ENCODE measurements around the gene LPCAT1.

DNA sequence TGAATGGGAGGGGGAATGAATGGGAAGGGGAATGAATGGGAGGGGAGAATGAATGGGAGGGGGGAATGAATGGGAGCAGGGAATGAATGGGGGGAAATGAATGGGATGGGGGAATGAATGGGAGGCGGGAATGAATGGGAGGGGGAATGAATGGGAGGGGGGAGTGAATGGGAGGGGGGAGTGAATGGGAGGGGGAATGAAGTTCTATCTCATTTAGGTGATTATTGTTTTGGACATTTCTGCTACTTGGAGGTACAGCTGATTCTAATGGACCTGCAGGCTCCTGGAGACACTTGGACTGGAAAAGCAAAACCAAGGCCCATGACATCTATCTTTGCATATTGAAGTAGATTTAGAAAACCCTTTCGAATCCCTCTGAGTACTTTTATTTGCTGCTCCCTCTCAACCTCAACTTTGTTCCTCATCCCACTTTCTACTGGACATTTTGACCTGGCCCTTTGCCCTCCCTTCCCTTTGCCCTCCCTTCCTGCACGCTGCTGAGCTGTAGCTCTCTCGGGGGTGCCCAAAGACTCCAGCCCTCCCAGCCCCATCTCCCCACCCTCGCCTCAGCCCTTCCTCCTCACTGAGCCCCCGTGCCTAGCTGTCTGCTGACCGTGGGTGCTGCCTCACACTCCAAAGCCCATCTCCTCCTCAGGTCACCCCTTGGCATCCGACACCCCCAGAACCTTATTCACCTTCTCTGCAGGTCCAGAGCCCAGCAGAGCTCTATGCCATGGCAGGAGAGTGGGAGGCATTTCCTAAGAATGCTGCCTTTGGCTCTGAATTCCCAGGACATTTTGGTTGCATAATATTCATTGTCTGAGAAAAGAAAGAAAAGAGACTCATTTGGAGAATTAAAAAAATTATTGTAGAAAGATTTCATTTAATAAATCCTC is 19.9 kb upstream of the LPCAT1 start:
- TF ChIP-seq, protein P1, sequence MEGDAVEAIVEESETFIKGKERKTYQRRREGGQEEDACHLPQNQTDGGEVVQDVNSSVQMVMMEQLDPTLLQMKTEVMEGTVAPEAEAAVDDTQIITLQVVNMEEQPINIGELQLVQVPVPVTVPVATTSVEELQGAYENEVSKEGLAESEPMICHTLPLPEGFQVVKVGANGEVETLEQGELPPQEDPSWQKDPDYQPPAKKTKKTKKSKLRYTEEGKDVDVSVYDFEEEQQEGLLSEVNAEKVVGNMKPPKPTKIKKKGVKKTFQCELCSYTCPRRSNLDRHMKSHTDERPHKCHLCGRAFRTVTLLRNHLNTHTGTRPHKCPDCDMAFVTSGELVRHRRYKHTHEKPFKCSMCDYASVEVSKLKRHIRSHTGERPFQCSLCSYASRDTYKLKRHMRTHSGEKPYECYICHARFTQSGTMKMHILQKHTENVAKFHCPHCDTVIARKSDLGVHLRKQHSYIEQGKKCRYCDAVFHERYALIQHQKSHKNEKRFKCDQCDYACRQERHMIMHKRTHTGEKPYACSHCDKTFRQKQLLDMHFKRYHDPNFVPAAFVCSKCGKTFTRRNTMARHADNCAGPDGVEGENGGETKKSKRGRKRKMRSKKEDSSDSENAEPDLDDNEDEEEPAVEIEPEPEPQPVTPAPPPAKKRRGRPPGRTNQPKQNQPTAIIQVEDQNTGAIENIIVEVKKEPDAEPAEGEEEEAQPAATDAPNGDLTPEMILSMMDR (IDR thresholded peaks at IDR 0.05), result no peak
- no peak for TF ChIP-seq POLR2A (IDR thresholded peaks at IDR 0.05)
